OCI-LY1 (cell line): ENCODE measurements around the gene ARHGAP25.

ENCODE experiments used
- CTCF ChIP-seq: fragments of 200-600 bp; sonication (generic), shearing (Covaris generic); IDR thresholded peaks from 2 replicates; pipeline ENCODE4 v1.5.1; 2017; ENCODE audit warnings: mild to moderate bottlenecking, antibody characterized with exemption, low read length, moderate library complexity, mixed read lengths
- EZH2 ChIP-seq: fragments of 200-600 bp; sonication (generic), shearing (Covaris generic); IDR thresholded peaks from 2 replicates; pipeline ENCODE4 v1.8.0; 2017; ENCODE audit warnings: borderline replicate concordance, mixed run types, mild to moderate bottlenecking, antibody characterized with exemption, low read length, moderate library complexity, mixed read lengths

- TF ChIP-seq CTCF (no peak), EZH2 (no peak)
Measured at GRCh38 chr2:68738906-68739594, 4.4 kb downstream of the ARHGAP25 start.
